Tibial nerve (tissue), 4 donors: ENCODE measurements around the gene GLS.
A peak's percentile ranks its signal among the peaks of the same experiment; 100 is the strongest.

Experiments used
- CTCF ChIP-seq, 5 experiments: fragments of 200-600 bp in 3 of 5; fragments of 450-650 bp in 2 of 5; sonication (generic) in 3 of 5; IDR thresholded peaks; one replicate each; pipeline ENCODE4 v1.5.1; 2016 to 2019; ENCODE audit warnings: antibody characterized with exemption in 5 of 5, mild to moderate bottlenecking in 3 of 5, moderate library complexity in 2 of 5
- EP300 ChIP-seq, 2 donors: sonication (generic); formaldehyde crosslinking; IDR thresholded peaks; one replicate each; pipeline ENCODE4 v1.6.1; 2017; ENCODE audit warnings: antibody characterized with exemption in 2 of 2, mild to moderate bottlenecking in 1 of 2
- POLR2A ChIP-seq, 2 donors: fragments of 450-650 bp; IDR thresholded peaks; one replicate each; pipeline ENCODE4 v1.6.1; 2017; ENCODE audit warnings: antibody characterized with exemption in 2 of 2, mild to moderate bottlenecking in 2 of 2, moderate library complexity in 2 of 2

DNA sequence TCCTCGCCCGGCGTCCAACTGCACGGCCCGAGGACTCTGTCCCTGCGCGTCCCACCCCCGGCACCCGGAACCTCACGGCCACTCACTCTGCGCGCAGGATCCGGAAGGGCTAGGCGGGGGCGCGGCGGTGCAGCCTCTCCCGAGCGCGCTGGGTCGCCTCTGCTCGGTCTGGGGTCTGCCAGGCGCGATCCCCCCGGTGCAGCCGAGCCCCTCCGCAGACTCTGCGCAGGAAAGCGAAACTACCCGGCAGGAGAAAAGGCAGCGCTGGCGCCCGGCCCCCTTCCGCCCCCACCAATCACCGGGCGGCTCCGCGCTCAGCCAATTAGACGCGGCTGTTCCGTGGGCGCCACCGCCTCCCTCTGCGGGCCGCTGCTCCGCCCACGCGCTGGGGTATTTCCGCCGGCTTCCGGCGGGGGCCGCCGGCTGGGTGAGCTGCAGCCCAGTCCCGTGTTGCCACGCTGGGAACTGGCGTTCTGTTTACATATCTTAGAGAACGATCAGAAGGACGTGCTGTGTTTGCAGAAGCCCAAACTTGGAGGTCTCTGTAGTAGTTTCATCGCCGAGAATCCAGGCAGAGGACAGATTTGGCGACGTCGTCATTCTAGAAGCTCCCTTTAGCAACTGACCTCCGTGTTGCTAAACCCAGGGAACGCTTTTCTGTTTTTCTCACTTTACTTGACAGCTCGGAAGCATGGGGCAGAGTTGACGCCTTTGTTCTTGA, 133.5 kb downstream of the GLS start, which contains the start of gene STAT1:
- peak; percentile 83 to 95 for TF ChIP-seq POLR2A (IDR thresholded peaks at IDR 0.05)
- peak in 3 of 5 experiments; percentile 20 to 67 (median 51) for TF ChIP-seq CTCF (IDR thresholded peaks at IDR 0.05)
- peak; percentile 97 to 98 for TF ChIP-seq EP300 (IDR thresholded peaks at IDR 0.05)
